Ishikawa (cell line): ENCODE data around the gene MAP3K2.

Experiments used
- CEBPB ChIP-seq: IDR thresholded peaks from 2 replicates; pipeline ENCODE4 v1.6.1; 2012
- CREB1 ChIP-seq: IDR thresholded peaks from 2 replicates; pipeline ENCODE4 v1.6.1; 2012; ENCODE audit warnings: low read depth
- EGR1 ChIP-seq: IDR thresholded peaks from 2 replicates; pipeline ENCODE4 v1.6.1; 2012
- EP300 ChIP-seq: IDR thresholded peaks from 2 replicates; pipeline ENCODE4 v1.6.1; 2012; ENCODE audit warnings: borderline replicate concordance
- FOXM1 ChIP-seq: IDR thresholded peaks from 2 replicates; pipeline ENCODE4 v1.6.1; 2012; ENCODE audit warnings: low read depth, borderline replicate concordance
- NFIC ChIP-seq: IDR thresholded peaks from 2 replicates; pipeline ENCODE4 v1.6.1; 2012
- RAD21 ChIP-seq: IDR thresholded peaks from 2 replicates; pipeline ENCODE4 v1.6.1; 2012; ENCODE audit warnings: low read depth
- TAF1 ChIP-seq: IDR thresholded peaks from 2 replicates; pipeline ENCODE4 v1.6.1; 2012; ENCODE audit warnings: low read depth, mild to moderate bottlenecking
- TCF12 ChIP-seq: IDR thresholded peaks from 2 replicates; pipeline ENCODE4 v1.6.1; 2012; ENCODE audit warnings: low read depth
- TEAD4 ChIP-seq: IDR thresholded peaks from 2 replicates; pipeline ENCODE4 v1.6.1; 2012
- USF1 ChIP-seq: IDR thresholded peaks from 2 replicates; pipeline ENCODE4 v1.6.1; 2012
- YY1 ChIP-seq: IDR thresholded peaks from 2 replicates; pipeline ENCODE4 v1.6.1; 2012; ENCODE audit warnings: low read depth
- ZBTB7A ChIP-seq: IDR thresholded peaks from 2 replicates; pipeline ENCODE4 v1.6.1; 2012; ENCODE audit warnings: low read depth
- TF ChIP-seq, protein P1 (sequence below): IDR thresholded peaks from 2 replicates; pipeline ENCODE4 v1.6.1; 2012; ENCODE audit warnings: low read depth, mild to moderate bottlenecking
- TF ChIP-seq, protein P2 (sequence below): IDR thresholded peaks from 2 replicates; pipeline ENCODE4 v1.6.1; 2012

Gene MAP3K2

GRCh38 chr2:127373362-127374083, 14.3 kb downstream of the MAP3K2 start:
- TF ChIP-seq EGR1, result no peak
- TF ChIP-seq, protein P1, sequence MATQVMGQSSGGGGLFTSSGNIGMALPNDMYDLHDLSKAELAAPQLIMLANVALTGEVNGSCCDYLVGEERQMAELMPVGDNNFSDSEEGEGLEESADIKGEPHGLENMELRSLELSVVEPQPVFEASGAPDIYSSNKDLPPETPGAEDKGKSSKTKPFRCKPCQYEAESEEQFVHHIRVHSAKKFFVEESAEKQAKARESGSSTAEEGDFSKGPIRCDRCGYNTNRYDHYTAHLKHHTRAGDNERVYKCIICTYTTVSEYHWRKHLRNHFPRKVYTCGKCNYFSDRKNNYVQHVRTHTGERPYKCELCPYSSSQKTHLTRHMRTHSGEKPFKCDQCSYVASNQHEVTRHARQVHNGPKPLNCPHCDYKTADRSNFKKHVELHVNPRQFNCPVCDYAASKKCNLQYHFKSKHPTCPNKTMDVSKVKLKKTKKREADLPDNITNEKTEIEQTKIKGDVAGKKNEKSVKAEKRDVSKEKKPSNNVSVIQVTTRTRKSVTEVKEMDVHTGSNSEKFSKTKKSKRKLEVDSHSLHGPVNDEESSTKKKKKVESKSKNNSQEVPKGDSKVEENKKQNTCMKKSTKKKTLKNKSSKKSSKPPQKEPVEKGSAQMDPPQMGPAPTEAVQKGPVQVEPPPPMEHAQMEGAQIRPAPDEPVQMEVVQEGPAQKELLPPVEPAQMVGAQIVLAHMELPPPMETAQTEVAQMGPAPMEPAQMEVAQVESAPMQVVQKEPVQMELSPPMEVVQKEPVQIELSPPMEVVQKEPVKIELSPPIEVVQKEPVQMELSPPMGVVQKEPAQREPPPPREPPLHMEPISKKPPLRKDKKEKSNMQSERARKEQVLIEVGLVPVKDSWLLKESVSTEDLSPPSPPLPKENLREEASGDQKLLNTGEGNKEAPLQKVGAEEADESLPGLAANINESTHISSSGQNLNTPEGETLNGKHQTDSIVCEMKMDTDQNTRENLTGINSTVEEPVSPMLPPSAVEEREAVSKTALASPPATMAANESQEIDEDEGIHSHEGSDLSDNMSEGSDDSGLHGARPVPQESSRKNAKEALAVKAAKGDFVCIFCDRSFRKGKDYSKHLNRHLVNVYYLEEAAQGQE, result no peak
- no peak for TF ChIP-seq TEAD4
- no peak for TF ChIP-seq USF1
- no peak for TF ChIP-seq EP300
- no peak for TF ChIP-seq NFIC
- no peak for TF ChIP-seq FOXM1
- TF ChIP-seq ZBTB7A, result no peak
- TF ChIP-seq CREB1, result no peak
- no peak for TF ChIP-seq TAF1
- no peak for TF ChIP-seq YY1
- no peak for TF ChIP-seq RAD21

- TF ChIP-seq NFIC (peak; percentile 53), EGR1 (no peak), RAD21 (peak; percentile 51)
- TF ChIP-seq, protein P2, sequence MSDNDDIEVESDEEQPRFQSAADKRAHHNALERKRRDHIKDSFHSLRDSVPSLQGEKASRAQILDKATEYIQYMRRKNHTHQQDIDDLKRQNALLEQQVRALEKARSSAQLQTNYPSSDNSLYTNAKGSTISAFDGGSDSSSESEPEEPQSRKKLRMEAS, result 0 out of 2 replicates have a peak, but pooled peaks have one; percentile 20
Measured at GRCh38 chr2:127371037-127371436, 16.7 kb downstream of the MAP3K2 start.

GRCh38 chr2:127370010-127370409, 17.8 kb downstream of the MAP3K2 start:
- TF ChIP-seq FOXM1 (no peak), CREB1 (no peak), TAF1 (no peak), TCF12 (no peak), RAD21 (no peak), EP300 (no peak), EGR1 (no peak), TEAD4 (no peak), YY1 (no peak), USF1 (no peak), CEBPB (no peak), NFIC (no peak), ZBTB7A (no peak)
- TF ChIP-seq, protein P1, result no peak
- TF ChIP-seq, protein P2, result no peak

GRCh38 chr2:127365211-127365643, 22.5 kb downstream of the MAP3K2 start:
- TF ChIP-seq TAF1, result no peak
- no peak for TF ChIP-seq CEBPB
- no peak for TF ChIP-seq EGR1
- TF ChIP-seq CREB1, result no peak
- no peak for TF ChIP-seq YY1
- no peak for TF ChIP-seq ZBTB7A
- TF ChIP-seq, protein P1, result no peak

DNA sequence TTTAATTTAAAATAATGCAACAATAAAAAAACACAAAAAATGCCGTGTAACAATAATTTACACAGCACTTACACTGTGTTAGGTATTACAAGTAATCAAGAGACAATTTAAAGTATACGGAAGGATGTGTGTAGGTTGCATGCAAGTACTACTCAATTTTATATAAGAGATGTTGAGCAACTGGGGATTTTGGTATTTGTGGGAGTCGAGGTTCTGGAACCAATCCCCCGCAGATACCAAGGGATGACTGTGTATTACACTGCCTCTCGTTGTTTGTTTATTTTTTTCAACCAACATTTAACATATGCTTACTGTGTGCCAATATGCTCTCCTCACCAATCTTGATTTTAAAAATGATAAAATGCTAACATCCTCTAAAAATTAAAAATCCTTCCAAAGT, 24.8 kb downstream of the MAP3K2 start:
- TF ChIP-seq NFIC, result no peak
- TF ChIP-seq, protein P1, result no peak
- TF ChIP-seq TCF12, result no peak
- no peak for TF ChIP-seq EP300
- no peak for TF ChIP-seq TEAD4
- TF ChIP-seq YY1, result no peak
- TF ChIP-seq CEBPB, result no peak
- TF ChIP-seq ZBTB7A, result no peak
- TF ChIP-seq, protein P2, result no peak
- TF ChIP-seq RAD21, result no peak
- no peak for TF ChIP-seq EGR1
- TF ChIP-seq CREB1, result no peak
- TF ChIP-seq TAF1, result no peak
- no peak for TF ChIP-seq USF1
- no peak for TF ChIP-seq FOXM1
